ENCODE results near the gene ZNF385B.

DNA sequence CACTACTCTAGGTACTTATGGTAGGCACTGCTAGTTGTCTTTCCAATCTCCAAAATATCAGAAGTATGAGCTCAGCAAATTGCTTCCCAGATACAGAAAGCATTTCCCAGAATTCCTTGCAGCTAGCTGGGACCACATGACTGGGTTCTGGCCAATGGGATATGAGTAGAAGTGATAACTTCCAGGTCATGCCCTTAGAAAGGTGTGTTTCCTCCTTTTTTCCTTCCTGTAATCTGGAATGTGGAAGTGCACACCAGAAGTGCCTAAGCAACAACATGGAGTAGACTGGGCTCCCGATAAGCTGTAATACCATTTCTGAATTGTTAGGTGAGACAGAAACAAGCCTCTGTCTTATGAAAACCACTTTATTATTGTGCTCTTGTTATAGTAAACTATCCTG is 279.8 kb downstream of the ZNF385B start:
- TF ChIP-seq, protein P1, sequence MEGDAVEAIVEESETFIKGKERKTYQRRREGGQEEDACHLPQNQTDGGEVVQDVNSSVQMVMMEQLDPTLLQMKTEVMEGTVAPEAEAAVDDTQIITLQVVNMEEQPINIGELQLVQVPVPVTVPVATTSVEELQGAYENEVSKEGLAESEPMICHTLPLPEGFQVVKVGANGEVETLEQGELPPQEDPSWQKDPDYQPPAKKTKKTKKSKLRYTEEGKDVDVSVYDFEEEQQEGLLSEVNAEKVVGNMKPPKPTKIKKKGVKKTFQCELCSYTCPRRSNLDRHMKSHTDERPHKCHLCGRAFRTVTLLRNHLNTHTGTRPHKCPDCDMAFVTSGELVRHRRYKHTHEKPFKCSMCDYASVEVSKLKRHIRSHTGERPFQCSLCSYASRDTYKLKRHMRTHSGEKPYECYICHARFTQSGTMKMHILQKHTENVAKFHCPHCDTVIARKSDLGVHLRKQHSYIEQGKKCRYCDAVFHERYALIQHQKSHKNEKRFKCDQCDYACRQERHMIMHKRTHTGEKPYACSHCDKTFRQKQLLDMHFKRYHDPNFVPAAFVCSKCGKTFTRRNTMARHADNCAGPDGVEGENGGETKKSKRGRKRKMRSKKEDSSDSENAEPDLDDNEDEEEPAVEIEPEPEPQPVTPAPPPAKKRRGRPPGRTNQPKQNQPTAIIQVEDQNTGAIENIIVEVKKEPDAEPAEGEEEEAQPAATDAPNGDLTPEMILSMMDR (IDR thresholded peaks at IDR 0.05), result no peak
- no peak for TF ChIP-seq POLR2AphosphoS5 (IDR thresholded peaks at IDR 0.05)
- no peak for TF ChIP-seq EP300 (IDR thresholded peaks at IDR 0.05)
- TF ChIP-seq POLR2A (IDR thresholded peaks at IDR 0.05), result no peak
